NK-92 (cell line): ENCODE results near the gene FCRL2.

Experiments
- DNase-seq: peaks from one replicate; lab custom pipeline; 2025; ENCODE audit not compliant: unreplicated experiment; lab: John Stamatoyannopoulos, UW

FCRL2 gene, protein sequence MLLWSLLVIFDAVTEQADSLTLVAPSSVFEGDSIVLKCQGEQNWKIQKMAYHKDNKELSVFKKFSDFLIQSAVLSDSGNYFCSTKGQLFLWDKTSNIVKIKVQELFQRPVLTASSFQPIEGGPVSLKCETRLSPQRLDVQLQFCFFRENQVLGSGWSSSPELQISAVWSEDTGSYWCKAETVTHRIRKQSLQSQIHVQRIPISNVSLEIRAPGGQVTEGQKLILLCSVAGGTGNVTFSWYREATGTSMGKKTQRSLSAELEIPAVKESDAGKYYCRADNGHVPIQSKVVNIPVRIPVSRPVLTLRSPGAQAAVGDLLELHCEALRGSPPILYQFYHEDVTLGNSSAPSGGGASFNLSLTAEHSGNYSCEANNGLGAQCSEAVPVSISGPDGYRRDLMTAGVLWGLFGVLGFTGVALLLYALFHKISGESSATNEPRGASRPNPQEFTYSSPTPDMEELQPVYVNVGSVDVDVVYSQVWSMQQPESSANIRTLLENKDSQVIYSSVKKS

DNA sequence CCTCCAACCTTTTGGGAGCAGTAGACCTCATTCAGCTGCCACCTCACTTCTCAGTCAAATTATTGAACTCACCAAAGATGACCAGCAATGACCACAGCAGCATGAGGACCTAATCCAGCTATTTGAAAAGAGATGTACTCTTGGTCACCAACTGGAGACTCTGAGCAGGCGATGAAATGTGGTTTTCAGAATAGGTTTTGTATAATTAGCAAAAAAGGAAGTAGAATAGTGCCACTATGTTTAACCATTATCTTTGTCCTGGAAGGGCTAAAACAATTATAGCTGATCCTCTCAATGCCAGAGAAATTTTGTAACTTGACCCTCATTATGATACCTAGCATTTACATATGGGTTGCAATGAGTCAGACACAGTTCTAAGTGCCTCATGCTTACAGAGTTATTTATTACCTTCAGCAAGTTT lies at the start of gene FCRL2:
TSS of gene FCRL2 (minus strand) at position 162 of the 421 bp plus-strand sequence. CDS start at position 103, 59 bp downstream.
- DNase-seq = no peak

DNA sequence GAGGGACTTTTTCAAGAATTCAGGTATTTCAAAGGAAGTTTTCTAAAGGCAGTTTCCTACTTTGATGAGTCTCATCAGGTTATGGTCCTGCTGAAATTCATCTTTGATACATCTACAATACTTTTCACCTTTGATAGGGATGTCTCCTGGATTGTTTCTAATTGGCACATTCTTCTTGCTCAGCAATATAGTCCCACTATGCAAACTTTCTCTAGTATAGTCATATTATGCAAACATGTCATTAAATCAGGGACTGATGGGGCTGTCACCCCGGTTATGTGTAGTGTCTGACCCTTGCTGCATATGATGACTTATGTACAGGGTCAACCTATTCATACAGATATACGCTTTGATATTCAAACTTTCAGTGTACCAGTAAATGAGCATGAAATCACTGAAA lies 43.4 kb upstream of the FCRL2 start:
- no peak for DNase-seq

DNA sequence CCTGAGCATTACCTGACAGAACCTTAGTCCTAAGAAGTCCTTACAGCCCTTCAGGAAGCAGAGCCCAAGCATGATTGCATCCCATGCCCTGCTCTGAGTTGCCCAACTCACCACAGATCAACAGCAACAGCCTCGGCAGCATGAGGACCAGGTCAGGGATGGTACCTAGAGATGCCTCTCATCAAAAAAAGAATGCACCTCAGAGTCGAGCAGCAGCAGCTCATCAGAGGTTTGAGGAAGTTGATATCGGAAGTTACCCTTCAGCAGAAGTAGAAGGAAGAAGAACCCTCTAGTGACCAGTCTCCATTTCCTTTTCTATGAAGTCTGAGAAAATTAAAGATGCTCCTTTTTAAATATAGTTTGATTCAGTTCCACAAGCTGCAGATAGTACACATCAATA lies 43.0 kb upstream of the FCRL2 start, which contains the start of gene FCRL1:
TSS of gene FCRL1 (minus strand) at position 225 of the 400 bp plus-strand sequence. CDS start at position 142, 83 bp downstream.
- DNase-seq = no peak

DNA sequence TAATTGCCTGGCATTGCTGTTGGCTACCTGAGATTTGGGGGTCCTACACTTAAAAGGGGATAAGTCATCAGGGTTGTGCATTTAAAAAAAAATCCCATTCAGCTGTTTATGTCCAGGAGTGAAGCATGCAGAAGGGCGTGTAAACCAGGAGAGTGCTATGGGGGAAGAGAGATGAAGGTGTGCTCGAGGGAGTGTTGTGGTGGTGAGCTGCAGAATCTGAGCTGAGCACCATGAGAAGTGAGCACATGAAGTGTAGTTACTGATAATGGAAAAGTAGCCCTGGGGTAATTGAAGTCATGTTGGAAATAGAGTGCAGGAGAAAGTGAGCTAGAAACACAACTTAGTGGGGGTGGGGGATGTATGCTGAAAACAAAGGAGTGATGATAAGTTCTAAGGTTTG lies 42.3 kb upstream of the FCRL2 start:
- no peak for DNase-seq

DNA sequence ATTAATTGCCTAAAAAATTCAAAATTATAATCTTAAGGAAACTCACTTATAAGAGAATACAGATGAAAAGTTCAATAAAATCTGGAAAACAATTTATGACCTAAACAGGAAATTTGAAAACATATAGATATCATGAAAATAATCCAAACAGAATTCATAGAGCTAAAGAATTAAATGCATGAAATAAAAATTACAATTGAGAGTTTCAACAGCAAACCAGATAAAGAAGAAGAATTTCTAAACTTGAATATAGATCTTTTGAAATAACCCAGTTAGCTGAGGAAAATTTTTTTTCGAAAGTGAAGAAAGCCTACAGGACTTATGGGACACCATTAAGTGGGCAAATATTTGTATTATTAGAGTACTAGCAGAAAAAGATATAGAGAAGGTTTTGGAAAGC lies 36.3 kb upstream of the FCRL2 start:
- no peak for DNase-seq

DNA sequence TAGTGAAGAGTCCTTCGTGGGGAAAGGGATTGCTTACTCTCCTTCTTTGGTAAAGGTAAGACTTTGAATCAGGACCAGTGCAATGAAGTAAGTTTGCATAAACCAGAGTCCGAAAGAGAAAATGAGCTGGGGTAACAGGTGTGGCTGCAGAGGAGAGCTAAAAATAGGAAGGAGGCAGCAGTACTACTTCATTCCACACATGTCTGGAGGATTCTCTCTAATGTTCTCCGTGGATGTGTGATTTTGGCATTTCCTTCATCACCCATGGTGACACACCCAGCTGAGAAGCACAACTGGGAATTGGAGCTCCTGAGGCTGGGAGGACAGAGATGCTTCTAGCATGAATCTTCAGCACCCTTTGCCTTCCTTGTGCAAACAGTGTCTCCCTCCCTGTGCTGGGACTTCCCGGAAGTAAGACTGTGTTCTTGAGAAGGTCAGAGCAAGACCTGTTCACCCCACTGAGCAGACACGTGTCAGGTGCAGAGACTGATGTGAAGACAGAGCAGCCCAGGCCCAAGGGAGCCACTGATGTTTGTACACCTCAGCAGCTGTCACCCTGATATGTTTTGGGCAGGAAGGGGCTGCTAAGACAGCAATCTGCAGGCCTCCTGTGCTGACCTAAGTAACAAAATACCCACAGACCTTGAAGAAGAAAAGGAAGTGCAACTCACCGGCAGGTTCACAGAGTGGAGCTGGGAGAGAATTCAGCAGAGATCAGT lies 29.7 kb upstream of the FCRL2 start:
- DNase-seq = no peak

DNA sequence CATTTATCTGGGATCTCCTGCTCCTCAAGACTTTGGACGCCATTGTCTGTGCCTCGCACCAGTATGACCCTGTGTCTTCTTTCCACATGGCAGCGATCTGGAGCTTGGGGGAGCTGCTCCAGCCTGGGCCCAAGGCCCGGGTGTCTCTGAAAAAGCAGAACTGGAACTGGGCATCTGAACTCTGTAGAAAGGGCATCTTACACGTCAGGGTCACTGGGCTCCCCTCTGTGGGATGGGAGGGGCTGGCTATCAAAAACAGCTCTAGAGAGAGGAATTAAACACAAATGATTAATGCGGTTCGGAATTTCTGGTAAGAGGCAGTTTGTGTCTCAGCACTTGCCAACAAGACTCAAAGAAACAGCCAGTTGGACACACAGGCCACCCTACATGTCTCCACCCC lies 26.9 kb upstream of the FCRL2 start:
- no peak for DNase-seq

DNA sequence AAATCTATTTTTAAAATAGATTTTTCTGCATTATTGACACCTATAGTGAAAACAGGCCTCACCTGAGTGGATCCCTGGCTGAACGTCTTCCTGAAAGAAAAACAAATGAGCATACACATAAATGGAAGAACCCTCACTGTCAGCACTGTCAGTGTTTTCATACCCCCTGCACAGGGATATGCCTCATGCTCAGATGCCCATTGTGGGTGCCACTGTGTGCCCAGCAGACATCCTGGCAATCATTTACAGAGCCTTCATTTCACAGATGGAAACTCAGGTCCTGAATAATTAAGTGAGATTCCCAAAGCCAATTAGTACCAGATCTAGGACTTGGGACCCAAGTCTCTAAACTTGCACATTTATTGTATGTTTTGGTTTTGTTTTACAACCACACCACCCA lies 23.1 kb upstream of the FCRL2 start:
- no peak for DNase-seq

DNA sequence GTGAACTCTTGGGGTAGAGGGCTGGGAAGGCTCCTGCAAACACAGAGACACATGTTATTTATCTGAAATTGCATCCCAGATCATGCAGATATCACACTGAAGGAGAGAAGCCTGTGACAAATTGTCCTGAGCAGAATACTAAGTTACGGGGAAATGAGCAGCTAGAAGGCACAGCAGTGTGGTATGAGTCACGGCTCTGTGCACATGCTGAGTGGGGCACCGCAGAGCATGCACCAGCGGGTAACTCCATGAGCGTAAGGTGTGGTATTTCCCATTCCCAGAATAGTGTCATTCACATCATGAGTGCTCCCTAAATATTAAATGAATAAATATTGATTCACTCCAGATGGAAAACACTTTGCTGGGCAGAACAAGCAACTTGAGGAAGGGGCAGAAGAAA lies 21.3 kb upstream of the FCRL2 start:
- no peak for DNase-seq

DNA sequence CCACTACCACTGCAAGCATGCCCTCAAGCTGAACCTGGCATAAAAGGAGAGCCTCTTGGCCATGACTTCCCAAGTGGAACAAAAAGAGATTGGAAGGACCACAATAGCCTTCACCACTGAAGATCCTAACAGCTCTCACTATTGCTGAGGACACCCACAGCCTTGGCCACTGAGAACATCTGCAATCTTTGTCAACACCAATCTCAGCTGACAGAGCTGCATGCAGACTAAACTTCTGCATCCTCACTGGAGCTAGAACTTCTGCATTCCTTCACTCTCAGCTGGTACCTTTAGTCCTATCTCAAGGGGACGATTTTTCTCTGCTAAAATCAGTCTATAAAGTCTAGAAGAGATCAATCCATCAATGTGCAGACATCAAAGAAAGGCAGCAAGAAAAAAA lies 8.3 kb upstream of the FCRL2 start:
- no peak for DNase-seq

DNA sequence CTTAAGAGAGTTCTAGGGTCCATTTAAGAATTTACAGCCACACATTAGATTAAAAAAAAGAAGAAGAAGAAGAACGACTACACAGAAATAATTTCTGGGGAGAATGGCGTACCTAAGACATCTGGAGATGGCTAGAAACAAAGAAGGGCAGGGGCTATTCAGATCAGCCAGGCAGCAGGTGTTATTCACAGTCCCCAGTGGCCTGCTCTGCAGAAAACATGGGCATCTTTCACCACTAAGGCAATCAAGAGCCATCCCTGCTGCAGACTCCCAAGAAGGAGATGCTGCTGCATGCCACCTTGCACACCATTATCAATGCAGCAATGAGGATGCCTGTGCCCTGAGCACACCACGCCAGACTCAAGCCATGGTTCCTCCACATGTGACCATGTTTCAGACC lies 7.9 kb upstream of the FCRL2 start:
- DNase-seq = no peak

DNA sequence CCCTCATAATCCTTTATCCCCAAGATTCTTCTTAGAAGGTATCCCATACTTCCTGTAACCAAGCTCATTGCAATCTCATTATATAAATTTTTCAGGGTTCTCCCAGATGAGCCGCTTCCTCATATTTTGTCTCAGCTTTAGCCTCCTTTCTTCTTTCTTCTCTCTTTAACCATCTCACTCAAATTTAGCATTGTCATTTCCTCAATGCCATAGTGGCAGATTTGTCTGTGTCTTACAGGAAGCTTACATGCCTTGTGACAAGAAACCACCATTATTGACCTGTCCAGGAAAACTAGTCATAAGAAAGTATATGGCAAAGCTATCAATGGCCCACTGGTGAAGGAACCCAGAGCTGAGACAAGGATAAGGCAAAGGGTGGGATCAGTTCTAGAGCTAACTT lies 6.0 kb upstream of the FCRL2 start:
- no peak for DNase-seq

DNA sequence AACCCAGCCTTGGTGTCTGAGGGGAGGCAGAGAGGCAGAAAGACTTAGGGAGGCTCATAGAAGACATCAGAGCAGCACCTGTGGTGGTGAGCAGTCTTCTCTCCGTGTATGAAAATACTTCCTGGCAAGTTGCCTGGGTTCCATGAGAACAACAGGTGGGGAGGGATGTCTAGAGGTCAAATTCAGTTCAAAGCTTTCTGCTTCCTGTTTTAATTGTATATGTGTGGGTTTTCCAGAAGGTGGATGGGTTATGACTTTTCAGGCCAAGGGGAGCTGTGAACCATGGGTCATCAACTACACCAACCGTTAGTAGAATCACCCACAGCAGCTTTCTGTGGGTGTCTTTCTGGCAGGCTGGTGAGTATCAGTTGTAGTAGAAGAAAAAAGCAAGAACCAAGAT lies 4.1 kb upstream of the FCRL2 start:
- DNase-seq = no peak

DNA sequence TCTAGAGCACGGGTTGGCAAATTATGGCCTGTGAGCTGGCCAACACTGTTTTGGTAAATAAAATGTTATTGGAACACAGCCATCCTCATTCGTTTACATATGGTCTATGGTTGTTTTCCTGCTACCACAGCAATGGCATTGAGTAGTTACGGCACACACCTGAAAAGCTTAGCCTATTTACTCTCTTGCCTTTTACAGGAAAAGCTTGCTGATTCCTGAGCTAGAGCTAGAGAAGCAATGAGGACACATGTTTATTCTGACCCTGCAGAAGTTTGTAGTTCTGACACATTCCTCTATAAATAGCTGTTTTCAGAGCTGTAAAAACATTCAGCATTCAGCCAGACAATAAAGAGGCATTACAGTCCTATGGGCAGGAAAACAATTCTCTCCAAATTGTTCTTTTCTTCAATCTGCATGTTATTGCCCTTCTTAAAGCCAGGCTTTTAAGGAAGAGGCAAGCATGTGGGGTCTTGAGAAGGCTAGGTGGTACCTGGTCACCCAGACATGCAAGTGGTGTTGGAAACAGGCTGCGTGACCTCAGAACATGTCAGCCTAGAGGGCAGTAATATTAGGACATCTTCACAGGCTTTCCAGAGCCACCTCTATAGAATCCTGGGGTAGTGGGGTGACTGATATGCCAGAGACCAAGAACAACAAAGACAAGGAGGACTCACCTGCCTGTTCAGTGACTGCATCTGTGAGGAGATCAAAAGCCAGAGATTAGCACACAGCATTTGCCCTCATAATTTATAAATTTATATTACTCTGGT lies 1.6 kb downstream of the FCRL2 start:
- no peak for DNase-seq

DNA sequence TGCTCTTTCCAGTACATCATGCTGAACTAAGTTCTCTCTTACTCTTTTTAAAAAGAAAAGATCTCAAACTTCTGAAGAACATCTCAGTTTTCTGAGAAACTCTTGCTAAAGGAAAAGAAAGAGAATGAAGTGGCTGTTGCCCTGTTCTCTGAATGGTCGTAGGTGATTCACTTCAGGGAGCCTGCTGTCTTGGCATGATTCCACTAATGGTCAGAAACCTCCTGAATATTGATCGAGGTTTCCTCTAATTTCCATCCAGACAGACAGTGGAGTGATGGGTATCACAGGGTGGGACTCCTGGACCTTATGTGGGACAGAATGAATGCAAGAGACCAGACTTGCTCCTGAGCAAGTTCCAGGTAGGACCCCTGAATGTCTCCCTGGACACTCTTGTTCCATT lies 2.5 kb downstream of the FCRL2 start:
- DNase-seq = no peak

DNA sequence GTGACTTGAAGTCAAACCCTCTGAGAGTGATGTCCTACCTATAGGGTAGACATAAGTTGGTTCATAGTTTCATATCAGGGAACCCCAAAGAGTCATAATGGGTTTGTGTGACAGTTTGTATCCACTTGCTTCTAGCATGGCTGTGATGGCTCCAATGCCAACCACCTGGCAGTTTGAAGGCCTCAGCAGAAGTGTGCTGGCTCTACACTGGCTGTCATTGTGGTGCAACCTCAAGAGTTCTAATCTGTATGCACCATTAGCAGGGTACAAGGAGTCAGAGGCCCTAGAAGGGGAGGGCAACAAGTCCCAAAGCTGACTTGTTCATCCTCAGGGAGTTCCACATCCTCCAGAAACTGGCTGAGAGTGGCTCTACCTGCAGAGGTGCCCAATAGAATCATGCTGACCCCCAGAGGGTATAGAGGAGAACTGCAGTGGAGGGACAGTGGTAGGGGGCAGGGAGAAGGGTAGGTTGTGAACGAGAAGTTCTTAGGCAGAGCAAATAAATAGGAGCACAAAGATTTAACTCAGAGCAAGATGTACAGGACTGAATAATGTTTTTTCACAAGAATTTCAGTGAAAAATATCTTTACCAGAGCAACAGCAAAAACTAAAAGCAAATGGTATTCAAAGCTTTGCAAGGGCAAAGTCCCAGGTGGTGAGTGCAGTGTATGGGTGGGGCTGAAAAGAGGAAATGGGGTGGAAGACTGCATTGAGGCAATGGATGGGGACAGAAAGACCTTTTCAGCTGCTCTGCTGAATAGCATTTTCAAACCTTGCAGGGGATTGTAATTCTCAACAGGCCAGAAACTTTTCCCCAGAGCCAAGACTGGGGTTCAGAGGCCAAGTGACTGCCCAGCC lies 3.2 kb downstream of the FCRL2 start:
- no peak for DNase-seq

DNA sequence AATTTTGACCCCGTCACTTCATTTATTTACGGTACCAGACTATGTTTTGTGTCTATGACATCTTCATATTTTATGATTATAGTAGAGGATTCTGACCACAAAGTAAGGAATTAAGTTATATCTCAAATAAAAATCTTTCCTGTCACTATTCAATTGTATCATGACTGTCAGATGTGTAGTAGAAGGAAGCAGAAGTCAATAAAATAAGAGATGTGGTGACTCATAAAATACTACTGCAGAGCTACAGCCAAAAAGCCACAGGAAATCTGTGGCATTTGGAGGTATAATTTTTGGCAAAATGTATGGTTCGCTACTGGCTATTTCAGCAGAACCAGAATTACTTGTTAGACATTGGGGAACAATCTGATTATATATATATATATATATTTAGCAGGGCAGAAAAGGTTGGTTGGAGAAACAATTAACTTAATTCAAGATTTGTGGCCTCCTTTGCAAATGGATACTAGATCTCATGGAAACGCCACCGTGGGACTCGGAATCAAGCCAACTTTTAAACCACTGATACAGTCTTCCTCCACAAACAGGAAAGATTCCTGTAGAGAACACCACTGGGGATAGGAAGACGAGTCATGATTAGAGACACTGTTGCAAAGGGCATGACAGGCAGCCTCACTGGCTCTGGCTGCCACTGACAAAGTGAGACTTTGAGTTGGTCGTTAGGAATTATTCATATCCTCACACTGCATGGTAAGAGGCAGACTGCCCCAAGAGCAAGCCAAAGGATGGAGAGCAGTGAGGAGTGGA lies 5.1 kb downstream of the FCRL2 start:
- DNase-seq = no peak

DNA sequence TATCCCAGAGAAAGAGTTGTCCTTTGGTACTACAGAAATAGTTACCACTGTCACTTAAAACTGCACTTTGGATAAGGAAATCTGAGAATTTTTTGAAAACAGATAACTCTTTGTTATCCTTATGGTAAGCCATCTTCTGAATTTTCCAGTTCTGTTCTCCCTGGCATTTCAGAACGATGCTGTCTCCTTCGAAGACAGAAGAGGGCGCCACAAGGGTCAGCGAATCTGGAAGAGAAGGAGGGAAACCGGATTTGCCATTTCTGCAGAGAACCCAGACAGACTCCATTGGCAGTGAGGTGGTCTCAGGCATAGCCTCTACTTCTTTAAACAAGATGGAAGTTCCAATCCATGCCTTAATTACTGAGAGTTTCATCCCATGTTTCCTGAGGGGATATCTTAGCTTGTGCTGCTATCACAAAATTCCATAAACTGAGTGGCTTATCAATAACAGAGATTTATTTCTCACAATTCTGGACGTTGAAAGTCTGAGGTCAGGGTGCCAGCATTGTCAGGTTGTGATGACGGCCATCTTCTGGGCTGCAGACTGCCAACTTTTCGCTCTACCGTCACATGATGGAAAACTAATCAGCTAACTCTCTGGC lies 6.4 kb downstream of the FCRL2 start:
- DNase-seq = no peak

DNA sequence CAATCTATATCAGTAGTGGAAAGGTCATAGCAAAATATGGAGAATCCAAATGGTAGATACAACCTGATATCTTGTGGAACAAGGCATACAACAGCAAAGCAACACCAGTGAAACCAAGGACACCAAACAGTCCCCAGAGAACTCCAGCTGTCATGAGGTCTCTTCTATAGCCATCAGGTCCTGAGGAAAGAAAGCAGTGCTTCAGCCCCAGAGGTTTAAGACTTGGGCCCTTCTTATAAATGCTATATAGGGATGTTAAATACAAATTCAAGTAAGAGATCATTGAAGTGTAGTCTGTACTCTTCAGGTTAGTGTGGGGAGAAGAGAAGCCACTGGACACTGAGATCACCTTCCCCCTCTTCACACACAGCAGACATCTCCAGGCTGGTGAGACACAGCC lies 10.1 kb downstream of the FCRL2 start:
- no peak for DNase-seq
